IPS-11a (cell line): Measurements from ENCODE around the gene NAAA.
A peak's percentile ranks its signal among the peaks of the same experiment; 100 is the strongest.
"Not testable (repeated sequence)": the region's sequence is repeated elsewhere in the genome, so short reads cannot be mapped to it uniquely, and the experiment has no call there.

ENCODE experiments used
- H3K4me3 ChIP-seq: one replicate; pipeline ENCODE4 v1.5.1; 2013; ENCODE audit warnings: low read depth, low read length, control low read depth

Gene NAAA

GRCh38 chr4:75940692-75941253, at the start of gene NAAA:
Gene NAAA (minus strand): TSS chr4:75941013. CDS start chr4:75940949, 64 bp downstream.
- H3K4me3 ChIP-seq = peak within 1 kb of the TSS; percentile 79

- peak overlapping the region; percentile 94 for H3K4me3 ChIP-seq
Observed at GRCh38 chr4:75989846-75990528, 49.2 kb upstream of the NAAA start.

- no peak overlapping the region for H3K4me3 ChIP-seq
Observed at GRCh38 chr4:75985116-75985515, 44.3 kb upstream of the NAAA start.

GRCh38 chr4:75980576-75980975, 39.8 kb upstream of the NAAA start:
- H3K4me3 ChIP-seq = no peak overlapping the region

- H3K4me3 ChIP-seq = no peak overlapping the region
Observed at GRCh38 chr4:75976177-75976576, 35.4 kb upstream of the NAAA start.

- no peak overlapping the region for H3K4me3 ChIP-seq
Observed at GRCh38 chr4:75973766-75974165, 33.0 kb upstream of the NAAA start.

- no peak overlapping the region for H3K4me3 ChIP-seq
Observed at GRCh38 chr4:75968084-75968483, 27.3 kb upstream of the NAAA start.

GRCh38 chr4:75963558-75963957, 22.7 kb upstream of the NAAA start:
- H3K4me3 ChIP-seq = no peak overlapping the region

GRCh38 chr4:75962072-75962471, 21.3 kb upstream of the NAAA start:
- H3K4me3 ChIP-seq = not testable (repeated sequence)

GRCh38 chr4:75958546-75958945, 17.7 kb upstream of the NAAA start:
- not testable (repeated sequence) for H3K4me3 ChIP-seq

- not testable (repeated sequence) for H3K4me3 ChIP-seq
Observed at GRCh38 chr4:75954811-75955210, 14.0 kb upstream of the NAAA start.

- no peak overlapping the region for H3K4me3 ChIP-seq
Observed at GRCh38 chr4:75953509-75953908, 12.7 kb upstream of the NAAA start.

GRCh38 chr4:75950213-75950815, 9.5 kb upstream of the NAAA start:
- H3K4me3 ChIP-seq = no peak overlapping the region

- H3K4me3 ChIP-seq = no peak overlapping the region
Observed at GRCh38 chr4:75948822-75949444, 8.1 kb upstream of the NAAA start.

GRCh38 chr4:75939890-75940691, 722 bp downstream of the NAAA start:
- H3K4me3 ChIP-seq = peak overlapping the region; percentile 79

- no peak overlapping the region for H3K4me3 ChIP-seq
Observed at GRCh38 chr4:75935628-75936027, 5.2 kb downstream of the NAAA start.

GRCh38 chr4:75930152-75930551, 10.7 kb downstream of the NAAA start:
- H3K4me3 ChIP-seq = no peak overlapping the region

- not testable (repeated sequence) for H3K4me3 ChIP-seq
Observed at GRCh38 chr4:75924916-75925315, 15.9 kb downstream of the NAAA start.

- no peak overlapping the region for H3K4me3 ChIP-seq
Observed at GRCh38 chr4:75924309-75924827, 16.4 kb downstream of the NAAA start.

GRCh38 chr4:75922588-75922987, 18.2 kb downstream of the NAAA start:
- H3K4me3 ChIP-seq = no peak overlapping the region

- no peak overlapping the region for H3K4me3 ChIP-seq
Observed at GRCh38 chr4:75921910-75922309, 18.9 kb downstream of the NAAA start.
